Measurements from ENCODE around the gene EGLN3. TPM values are rescaled to one million over a fixed set of nuclear protein-coding genes. Genes with fewer than 3 reads are reported as not detected.

Gene EGLN3
- total RNA-seq, 1 experiment from 2014 or later: 20.0 TPM

DNA sequence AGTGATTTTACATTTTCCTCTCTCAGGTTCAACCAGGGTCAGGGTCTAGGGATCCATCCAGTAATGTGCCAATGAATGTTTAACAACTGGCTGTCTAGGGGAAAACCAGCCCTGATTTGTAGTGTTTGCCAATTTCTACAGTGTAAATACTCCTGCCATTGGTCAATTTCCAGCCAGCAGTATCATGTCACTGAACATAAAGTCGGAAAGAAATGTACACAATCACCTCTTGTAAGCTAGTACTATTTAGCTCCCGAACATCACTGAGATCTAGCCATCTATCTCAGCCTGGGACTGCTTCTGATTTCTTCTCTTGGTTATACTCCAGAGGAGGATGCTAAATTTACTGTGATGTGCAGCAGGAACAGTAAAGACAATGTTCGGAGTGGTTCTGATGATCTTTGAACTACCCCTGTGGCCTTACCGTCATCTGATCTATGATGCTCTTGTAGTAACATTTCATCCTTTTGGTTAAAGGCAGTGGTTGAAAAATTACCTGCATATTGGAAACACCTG, 36.7 kb upstream of the EGLN3 start:
- TF ChIP-seq, protein P1, sequence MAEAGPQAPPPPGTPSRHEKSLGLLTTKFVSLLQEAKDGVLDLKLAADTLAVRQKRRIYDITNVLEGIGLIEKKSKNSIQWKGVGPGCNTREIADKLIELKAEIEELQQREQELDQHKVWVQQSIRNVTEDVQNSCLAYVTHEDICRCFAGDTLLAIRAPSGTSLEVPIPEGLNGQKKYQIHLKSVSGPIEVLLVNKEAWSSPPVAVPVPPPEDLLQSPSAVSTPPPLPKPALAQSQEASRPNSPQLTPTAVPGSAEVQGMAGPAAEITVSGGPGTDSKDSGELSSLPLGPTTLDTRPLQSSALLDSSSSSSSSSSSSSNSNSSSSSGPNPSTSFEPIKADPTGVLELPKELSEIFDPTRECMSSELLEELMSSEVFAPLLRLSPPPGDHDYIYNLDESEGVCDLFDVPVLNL (CRISPR knock-in tag; IDR thresholded peaks at IDR 0.05; ENCODE audit: borderline replicate concordance, low read depth): no peak
- TF ChIP-seq GABPB1 (CRISPR knock-in tag; IDR thresholded peaks at IDR 0.05): peak; percentile 30; the same call in 1 of the 2 replicates
- ChIA-PET CTCF (no interaction called here), POLR2A (no interaction called here)
- ATAC-seq (no peak), DNase-seq (ENCODE audit: low spot score) (no peak)
- Mint-ChIP-seq H3K36me3 (peaks cover 12% of the 10 kb centered on the region), H3K9me3 (peaks cover 18% of the 10 kb centered on the region), H3K27ac (no peak overlapping the region), H3K27me3 (ENCODE audit: low read depth) (no peaks in the 10 kb centered on the region), H3K4me1 (no peaks in the 10 kb centered on the region), H3K4me3 (no peak overlapping the region)

DNA sequence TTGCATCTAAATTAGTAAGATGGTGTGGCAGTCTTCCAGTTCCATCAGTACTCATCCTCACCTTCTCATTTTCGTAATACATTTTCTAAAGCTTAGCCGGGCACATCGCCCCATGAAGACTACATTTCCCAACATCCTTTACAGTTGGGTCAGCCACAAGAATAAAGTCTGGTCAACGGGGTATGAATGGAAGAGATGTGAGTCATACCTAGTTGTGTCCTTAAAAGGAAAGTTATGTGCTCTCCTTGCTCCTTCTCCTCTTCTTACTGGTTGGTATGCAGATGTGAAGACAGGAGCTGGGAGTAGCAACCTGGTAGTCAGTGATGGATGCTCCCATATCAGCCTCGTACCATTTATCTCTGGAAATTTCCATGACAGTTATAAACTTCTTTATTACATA, 35.9 kb upstream of the EGLN3 start:
- ATAC-seq (peak; percentile 92), DNase-seq (ENCODE audit: low spot score) (no peak)
- peaks cover 12% of the 10 kb centered on the region for H3K36me3 Mint-ChIP-seq
- CTCF ChIA-PET: no interaction called here
- no peak overlapping the region for H3K4me3 Mint-ChIP-seq
- no peak overlapping the region for H3K27ac Mint-ChIP-seq
- no peaks in the 10 kb centered on the region for H3K27me3 Mint-ChIP-seq (ENCODE audit: low read depth)
- POLR2A ChIA-PET: no interaction called here
- TF ChIP-seq, protein P2, sequence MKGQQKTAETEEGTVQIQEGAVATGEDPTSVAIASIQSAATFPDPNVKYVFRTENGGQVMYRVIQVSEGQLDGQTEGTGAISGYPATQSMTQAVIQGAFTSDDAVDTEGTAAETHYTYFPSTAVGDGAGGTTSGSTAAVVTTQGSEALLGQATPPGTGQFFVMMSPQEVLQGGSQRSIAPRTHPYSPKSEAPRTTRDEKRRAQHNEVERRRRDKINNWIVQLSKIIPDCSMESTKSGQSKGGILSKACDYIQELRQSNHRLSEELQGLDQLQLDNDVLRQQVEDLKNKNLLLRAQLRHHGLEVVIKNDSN (CRISPR knock-in tag; IDR thresholded peaks at IDR 0.05): no peak
- TF ChIP-seq ZNF416 (CRISPR knock-in tag; IDR thresholded peaks at IDR 0.05): no peak
- TF ChIP-seq, protein P3, sequence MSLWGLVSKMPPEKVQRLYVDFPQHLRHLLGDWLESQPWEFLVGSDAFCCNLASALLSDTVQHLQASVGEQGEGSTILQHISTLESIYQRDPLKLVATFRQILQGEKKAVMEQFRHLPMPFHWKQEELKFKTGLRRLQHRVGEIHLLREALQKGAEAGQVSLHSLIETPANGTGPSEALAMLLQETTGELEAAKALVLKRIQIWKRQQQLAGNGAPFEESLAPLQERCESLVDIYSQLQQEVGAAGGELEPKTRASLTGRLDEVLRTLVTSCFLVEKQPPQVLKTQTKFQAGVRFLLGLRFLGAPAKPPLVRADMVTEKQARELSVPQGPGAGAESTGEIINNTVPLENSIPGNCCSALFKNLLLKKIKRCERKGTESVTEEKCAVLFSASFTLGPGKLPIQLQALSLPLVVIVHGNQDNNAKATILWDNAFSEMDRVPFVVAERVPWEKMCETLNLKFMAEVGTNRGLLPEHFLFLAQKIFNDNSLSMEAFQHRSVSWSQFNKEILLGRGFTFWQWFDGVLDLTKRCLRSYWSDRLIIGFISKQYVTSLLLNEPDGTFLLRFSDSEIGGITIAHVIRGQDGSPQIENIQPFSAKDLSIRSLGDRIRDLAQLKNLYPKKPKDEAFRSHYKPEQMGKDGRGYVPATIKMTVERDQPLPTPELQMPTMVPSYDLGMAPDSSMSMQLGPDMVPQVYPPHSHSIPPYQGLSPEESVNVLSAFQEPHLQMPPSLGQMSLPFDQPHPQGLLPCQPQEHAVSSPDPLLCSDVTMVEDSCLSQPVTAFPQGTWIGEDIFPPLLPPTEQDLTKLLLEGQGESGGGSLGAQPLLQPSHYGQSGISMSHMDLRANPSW (CRISPR knock-in tag; conservative IDR thresholded peaks at IDR 0.05; ENCODE audit: low read depth): no peak
- TF ChIP-seq TEAD4 (CRISPR knock-in tag; IDR thresholded peaks at IDR 0.05): no peak
- TF ChIP-seq, protein P4, sequence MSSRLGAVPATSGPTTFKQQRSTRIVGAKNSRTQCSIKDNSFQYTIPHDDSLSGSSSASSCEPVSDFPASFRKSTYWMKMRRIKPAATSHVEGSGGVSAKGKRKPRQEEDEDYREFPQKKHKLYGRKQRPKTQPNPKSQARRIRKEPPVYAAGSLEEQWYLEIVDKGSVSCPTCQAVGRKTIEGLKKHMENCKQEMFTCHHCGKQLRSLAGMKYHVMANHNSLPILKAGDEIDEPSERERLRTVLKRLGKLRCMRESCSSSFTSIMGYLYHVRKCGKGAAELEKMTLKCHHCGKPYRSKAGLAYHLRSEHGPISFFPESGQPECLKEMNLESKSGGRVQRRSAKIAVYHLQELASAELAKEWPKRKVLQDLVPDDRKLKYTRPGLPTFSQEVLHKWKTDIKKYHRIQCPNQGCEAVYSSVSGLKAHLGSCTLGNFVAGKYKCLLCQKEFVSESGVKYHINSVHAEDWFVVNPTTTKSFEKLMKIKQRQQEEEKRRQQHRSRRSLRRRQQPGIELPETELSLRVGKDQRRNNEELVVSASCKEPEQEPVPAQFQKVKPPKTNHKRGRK (CRISPR knock-in tag; IDR thresholded peaks at IDR 0.05; ENCODE audit: borderline replicate concordance): no peak
- peaks cover 18% of the 10 kb centered on the region for H3K9me3 Mint-ChIP-seq
- no peaks in the 10 kb centered on the region for H3K4me1 Mint-ChIP-seq

DNA sequence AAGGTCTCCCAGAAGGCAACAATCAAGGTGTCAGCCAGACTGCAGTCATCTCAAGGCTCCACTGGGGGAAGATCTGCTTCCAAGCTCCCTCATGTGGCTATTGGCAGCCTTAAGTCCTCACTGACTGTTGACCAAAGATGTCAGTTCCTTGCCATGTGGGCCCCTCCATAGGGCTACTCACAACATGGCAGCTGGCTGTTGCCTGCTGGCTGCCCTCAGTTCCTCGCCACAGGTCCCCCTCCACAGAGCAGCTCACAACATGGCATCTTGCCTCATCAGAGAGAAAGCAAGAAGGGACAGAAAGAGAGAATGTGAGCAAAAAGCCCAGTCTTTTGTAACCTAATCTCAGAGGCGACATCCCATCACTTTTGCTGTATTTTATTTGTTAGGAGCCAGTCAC, 34.4 kb upstream of the EGLN3 start:
- H3K27me3 Mint-ChIP-seq (ENCODE audit: low read depth): no peaks in the 10 kb centered on the region
- no peak for TF ChIP-seq NFATC4 (CRISPR knock-in tag; IDR thresholded peaks at IDR 0.05)
- TF ChIP-seq, protein P5, sequence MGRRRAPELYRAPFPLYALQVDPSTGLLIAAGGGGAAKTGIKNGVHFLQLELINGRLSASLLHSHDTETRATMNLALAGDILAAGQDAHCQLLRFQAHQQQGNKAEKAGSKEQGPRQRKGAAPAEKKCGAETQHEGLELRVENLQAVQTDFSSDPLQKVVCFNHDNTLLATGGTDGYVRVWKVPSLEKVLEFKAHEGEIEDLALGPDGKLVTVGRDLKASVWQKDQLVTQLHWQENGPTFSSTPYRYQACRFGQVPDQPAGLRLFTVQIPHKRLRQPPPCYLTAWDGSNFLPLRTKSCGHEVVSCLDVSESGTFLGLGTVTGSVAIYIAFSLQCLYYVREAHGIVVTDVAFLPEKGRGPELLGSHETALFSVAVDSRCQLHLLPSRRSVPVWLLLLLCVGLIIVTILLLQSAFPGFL (CRISPR knock-in tag; IDR thresholded peaks at IDR 0.05; ENCODE audit: borderline replicate concordance): no peak
- TF ChIP-seq, protein P6, sequence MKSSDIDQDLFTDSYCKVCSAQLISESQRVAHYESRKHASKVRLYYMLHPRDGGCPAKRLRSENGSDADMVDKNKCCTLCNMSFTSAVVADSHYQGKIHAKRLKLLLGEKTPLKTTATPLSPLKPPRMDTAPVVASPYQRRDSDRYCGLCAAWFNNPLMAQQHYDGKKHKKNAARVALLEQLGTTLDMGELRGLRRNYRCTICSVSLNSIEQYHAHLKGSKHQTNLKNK (CRISPR knock-in tag; IDR thresholded peaks at IDR 0.05): no peak
- TF ChIP-seq, protein P7, sequence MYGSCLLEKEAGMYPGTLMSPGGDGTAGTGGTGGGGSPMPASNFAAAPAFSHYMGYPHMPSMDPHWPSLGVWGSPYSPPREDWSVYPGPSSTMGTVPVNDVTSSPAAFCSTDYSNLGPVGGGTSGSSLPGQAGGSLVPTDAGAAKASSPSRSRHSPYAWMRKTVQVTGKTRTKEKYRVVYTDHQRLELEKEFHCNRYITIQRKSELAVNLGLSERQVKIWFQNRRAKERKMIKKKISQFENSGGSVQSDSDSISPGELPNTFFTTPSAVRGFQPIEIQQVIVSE (CRISPR knock-in tag; IDR thresholded peaks at IDR 0.05; ENCODE audit: borderline replicate concordance): no peak
- TF ChIP-seq, protein P8, sequence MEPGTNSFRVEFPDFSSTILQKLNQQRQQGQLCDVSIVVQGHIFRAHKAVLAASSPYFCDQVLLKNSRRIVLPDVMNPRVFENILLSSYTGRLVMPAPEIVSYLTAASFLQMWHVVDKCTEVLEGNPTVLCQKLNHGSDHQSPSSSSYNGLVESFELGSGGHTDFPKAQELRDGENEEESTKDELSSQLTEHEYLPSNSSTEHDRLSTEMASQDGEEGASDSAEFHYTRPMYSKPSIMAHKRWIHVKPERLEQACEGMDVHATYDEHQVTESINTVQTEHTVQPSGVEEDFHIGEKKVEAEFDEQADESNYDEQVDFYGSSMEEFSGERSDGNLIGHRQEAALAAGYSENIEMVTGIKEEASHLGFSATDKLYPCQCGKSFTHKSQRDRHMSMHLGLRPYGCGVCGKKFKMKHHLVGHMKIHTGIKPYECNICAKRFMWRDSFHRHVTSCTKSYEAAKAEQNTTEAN (CRISPR knock-in tag; IDR thresholded peaks at IDR 0.05): no peak
- TF ChIP-seq, protein P9, sequence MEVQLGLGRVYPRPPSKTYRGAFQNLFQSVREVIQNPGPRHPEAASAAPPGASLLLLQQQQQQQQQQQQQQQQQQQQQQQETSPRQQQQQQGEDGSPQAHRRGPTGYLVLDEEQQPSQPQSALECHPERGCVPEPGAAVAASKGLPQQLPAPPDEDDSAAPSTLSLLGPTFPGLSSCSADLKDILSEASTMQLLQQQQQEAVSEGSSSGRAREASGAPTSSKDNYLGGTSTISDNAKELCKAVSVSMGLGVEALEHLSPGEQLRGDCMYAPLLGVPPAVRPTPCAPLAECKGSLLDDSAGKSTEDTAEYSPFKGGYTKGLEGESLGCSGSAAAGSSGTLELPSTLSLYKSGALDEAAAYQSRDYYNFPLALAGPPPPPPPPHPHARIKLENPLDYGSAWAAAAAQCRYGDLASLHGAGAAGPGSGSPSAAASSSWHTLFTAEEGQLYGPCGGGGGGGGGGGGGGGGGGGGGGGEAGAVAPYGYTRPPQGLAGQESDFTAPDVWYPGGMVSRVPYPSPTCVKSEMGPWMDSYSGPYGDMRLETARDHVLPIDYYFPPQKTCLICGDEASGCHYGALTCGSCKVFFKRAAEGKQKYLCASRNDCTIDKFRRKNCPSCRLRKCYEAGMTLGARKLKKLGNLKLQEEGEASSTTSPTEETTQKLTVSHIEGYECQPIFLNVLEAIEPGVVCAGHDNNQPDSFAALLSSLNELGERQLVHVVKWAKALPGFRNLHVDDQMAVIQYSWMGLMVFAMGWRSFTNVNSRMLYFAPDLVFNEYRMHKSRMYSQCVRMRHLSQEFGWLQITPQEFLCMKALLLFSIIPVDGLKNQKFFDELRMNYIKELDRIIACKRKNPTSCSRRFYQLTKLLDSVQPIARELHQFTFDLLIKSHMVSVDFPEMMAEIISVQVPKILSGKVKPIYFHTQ (CRISPR knock-in tag; IDR thresholded peaks at IDR 0.05): no peak
- TF ChIP-seq JUN (CRISPR knock-in tag; IDR thresholded peaks at IDR 0.05): no peak
- TF ChIP-seq, protein P10, sequence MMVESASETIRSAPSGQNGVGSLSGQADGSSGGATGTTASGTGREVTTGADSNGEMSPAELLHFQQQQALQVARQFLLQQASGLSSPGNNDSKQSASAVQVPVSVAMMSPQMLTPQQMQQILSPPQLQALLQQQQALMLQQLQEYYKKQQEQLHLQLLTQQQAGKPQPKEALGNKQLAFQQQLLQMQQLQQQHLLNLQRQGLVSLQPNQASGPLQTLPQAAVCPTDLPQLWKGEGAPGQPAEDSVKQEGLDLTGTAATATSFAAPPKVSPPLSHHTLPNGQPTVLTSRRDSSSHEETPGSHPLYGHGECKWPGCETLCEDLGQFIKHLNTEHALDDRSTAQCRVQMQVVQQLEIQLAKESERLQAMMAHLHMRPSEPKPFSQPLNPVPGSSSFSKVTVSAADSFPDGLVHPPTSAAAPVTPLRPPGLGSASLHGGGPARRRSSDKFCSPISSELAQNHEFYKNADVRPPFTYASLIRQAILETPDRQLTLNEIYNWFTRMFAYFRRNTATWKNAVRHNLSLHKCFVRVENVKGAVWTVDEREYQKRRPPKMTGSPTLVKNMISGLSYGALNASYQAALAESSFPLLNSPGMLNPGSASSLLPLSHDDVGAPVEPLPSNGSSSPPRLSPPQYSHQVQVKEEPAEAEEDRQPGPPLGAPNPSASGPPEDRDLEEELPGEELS (CRISPR knock-in tag; IDR thresholded peaks at IDR 0.05): no peak

More for the DNA sequence above, 34.4 kb upstream of the EGLN3 start:
- no peak overlapping the region for H3K4me3 Mint-ChIP-seq
- no peak for DNase-seq (ENCODE audit: low spot score)
- no peak overlapping the region for H3K27ac Mint-ChIP-seq
- no peak for ATAC-seq
- H3K36me3 Mint-ChIP-seq: peaks cover 12% of the 10 kb centered on the region
- ChIA-PET CTCF (interaction anchor here (1.0 kb wide), 1 partner anchor 113 kb away, joined by 4 read pairs; no protein-coding TSS in a partner anchor), POLR2A (no interaction called here)
- H3K4me1 Mint-ChIP-seq: no peaks in the 10 kb centered on the region
- H3K9me3 Mint-ChIP-seq: peaks cover 18% of the 10 kb centered on the region
